Cardiac fibroblast (primary cell): ENCODE measurements around the gene NXPH1.

Experiments
- DNase-seq, 2 donors: peaks; one replicate each; pipeline versions ENCODE4 v3.0.0 to v3.0.0-alpha.2; 2010; ENCODE audit warnings: low read depth in 2 of 2
- H3K4me3 ChIP-seq, 2 donors: replicated peaks in 1 of 2; 1 replicate in 1 of 2; 2 replicates in 1 of 2; pipeline ENCODE4 v1.5.1; 2011; ENCODE audit warnings: low read depth in 2 of 2, low read length in 2 of 2, mild to moderate bottlenecking in 2 of 2, moderate library complexity in 1 of 2
- TF ChIP-seq, protein P1 (sequence below): IDR thresholded peaks from one replicate; pipeline ENCODE4 v1.5.1; 2011; ENCODE audit warnings: low read depth, mild to moderate bottlenecking, low read length, inconsistent platforms

NXPH1 gene

DNA sequence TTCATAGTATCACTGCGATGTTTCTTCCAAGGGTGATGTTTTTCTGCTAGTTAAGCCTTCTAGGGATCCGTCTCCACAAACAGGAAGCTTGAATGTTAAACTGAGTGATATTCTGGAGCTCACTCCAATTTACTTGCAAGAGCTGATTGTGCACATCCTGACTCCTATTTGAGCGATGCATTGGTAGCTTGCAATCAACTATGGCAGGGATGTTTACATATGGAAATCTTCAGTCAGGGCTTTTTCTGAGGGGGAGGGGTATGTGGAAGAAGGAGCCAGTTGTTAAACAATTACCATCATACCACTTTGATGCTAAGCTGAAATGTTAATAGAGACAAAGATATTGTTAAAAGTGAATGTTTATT is 43.2 kb upstream of the NXPH1 start:
- DNase-seq = no peak
- no peak overlapping the region for H3K4me3 ChIP-seq
- TF ChIP-seq, protein P1, sequence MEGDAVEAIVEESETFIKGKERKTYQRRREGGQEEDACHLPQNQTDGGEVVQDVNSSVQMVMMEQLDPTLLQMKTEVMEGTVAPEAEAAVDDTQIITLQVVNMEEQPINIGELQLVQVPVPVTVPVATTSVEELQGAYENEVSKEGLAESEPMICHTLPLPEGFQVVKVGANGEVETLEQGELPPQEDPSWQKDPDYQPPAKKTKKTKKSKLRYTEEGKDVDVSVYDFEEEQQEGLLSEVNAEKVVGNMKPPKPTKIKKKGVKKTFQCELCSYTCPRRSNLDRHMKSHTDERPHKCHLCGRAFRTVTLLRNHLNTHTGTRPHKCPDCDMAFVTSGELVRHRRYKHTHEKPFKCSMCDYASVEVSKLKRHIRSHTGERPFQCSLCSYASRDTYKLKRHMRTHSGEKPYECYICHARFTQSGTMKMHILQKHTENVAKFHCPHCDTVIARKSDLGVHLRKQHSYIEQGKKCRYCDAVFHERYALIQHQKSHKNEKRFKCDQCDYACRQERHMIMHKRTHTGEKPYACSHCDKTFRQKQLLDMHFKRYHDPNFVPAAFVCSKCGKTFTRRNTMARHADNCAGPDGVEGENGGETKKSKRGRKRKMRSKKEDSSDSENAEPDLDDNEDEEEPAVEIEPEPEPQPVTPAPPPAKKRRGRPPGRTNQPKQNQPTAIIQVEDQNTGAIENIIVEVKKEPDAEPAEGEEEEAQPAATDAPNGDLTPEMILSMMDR = no peak

- TF ChIP-seq, protein P1 = no peak
- DNase-seq = no peak
- H3K4me3 ChIP-seq = no peak overlapping the region
These were observed 41.9 kb upstream of the NXPH1 start for GRCh38 chr7:8391353-8392062.

- TF ChIP-seq, protein P1 = no peak
- DNase-seq = no peak
- H3K4me3 ChIP-seq = no peak overlapping the region
These were observed 37.1 kb upstream of the NXPH1 start for GRCh38 chr7:8396294-8396693.

- TF ChIP-seq, protein P1 = no peak
- no peak for DNase-seq
- H3K4me3 ChIP-seq = no peak overlapping the region
These were observed 24.5 kb upstream of the NXPH1 start for GRCh38 chr7:8408871-8409270.

DNA sequence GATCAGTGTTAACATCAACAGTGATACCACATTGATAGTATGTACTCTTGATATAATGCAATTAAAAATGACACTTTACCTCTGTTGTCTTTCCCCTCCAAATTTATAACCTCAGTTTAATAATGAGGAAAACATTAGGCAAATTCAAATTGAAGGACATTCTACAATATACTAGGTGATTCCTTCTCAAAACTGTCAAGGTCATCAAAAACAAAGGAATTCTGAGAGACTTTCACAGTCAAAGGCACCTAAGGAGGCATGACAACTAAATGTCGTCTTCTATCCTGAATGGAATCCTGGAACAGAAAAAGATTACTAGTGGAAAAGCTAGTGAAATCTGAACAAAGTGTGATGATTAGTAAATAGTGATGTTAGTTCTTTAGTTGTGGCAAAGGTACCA is 22.3 kb upstream of the NXPH1 start:
- DNase-seq = no peak
- TF ChIP-seq, protein P1 = no peak
- H3K4me3 ChIP-seq = no peak overlapping the region

- no peak overlapping the region for H3K4me3 ChIP-seq
- DNase-seq = no peak
- TF ChIP-seq, protein P1 = no peak
These were observed 19.8 kb upstream of the NXPH1 start for GRCh38 chr7:8413600-8413999.
